Measurements from ENCODE around the gene EDRF1. TPM values are rescaled to one million over a fixed set of nuclear protein-coding genes. Genes with fewer than 3 reads are reported as not detected.

The EDRF1 gene
- total and polyA plus RNA-seq, 2 of the 4 experiments (the other 2 are of a cell fraction): 17.0 to 24.9 TPM

DNA sequence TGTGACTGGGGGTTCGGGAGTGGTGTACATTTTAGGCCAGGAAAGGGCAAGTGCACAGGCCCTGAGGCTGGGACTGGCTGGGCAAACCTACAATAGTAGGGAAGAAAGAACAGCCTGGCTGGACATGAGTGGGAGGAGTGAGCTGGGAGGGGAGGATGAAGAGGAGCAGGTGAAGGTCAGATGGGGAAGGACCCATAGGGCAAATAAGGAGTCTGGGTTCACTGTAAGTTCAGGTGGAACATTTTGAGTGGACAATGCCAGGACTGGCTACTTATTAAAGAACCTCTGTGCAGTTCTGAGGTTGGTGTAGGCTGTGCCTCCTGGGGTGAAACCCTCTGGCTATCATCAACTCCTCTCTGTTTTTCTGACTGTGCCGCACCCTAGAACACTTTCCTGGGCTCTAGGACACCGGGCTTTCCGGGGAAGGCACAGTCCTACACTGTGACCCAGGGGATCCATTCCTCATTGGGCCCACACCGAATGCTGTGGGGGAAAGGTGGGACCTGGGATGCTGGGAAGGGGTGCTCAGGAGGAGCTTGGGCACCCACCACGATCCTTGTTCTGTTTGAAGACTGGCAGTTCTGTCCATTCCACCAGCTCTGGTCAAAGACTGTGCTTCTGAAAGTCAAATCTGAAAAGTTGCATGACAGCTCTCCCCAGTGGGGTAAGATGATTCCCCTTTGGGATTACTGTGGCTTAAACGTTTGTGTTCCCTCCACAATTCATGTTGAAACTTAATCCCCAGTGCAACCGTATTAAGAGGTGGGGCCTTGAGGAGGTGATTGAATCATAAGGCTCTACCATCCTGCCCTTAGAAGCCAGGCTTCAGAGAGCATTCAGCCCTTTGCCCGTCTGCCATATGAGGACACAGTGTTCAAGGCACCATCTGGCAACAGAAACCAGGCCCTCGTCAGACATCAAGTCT is 60.2 kb downstream of the EDRF1 start:
- Histone ChIP-seq H3K9me1 (ENCODE audit: insufficient read depth, low read length) (no peaks in the 10 kb centered on the region), H2BK15ac (ENCODE audit: low read depth, low read length) (no peak overlapping the region), H2AFZ (replicated peaks; ENCODE audit: low read length, poor library complexity) (no peak overlapping the region), H3K27ac (ENCODE audit: insufficient read depth, low read length) (no peak overlapping the region), H2AK9ac (replicated peaks; ENCODE audit: low read depth, low read length, poor library complexity) (no peak overlapping the region), H3K27me3 (ENCODE audit: control insufficient read depth, insufficient read depth, low read length) (peaks cover 3% of the 10 kb centered on the region; the same call in 1 of the 2 replicates), H3K4me1 (ENCODE audit: control insufficient read depth, insufficient read depth, low read length) (no peaks in the 10 kb centered on the region), H3K18ac (ENCODE audit: low read depth, low read length) (no peak overlapping the region), H3K56ac (ENCODE audit: extremely low read depth, insufficient read depth, low read length) (no peak overlapping the region), H4K20me1 (ENCODE audit: insufficient read depth, low read length) (no peaks in the 10 kb centered on the region), H3K36me3 (ENCODE audit: control insufficient read depth, insufficient read depth, low read length) (no peaks in the 10 kb centered on the region), H3K4me3 (ENCODE audit: insufficient read depth, low read depth, low read length) (no peak overlapping the region), H3K79me1 (ENCODE audit: low read depth in 1 of 2, low read length in 2 of 2) (no peaks in the 10 kb centered on the region), H2BK20ac (ENCODE audit: low read depth, low read length) (no peak overlapping the region), H2AK5ac (ENCODE audit: low read depth, low read length) (no peak overlapping the region), H4K91ac (ENCODE audit: insufficient read depth, low read depth, low read length) (no peak overlapping the region), H3K9ac (ENCODE audit: low read depth, low read length) (no peak overlapping the region), H3K23ac (ENCODE audit: low read depth, low read length) (no peak overlapping the region), H2BK120ac (ENCODE audit: low read depth, low read length) (no peak overlapping the region), H3K9me3 (ENCODE audit: control insufficient read depth, insufficient read depth, low read length) (no peaks in the 10 kb centered on the region), H2BK5ac (ENCODE audit: low read depth, low read length, poor library complexity, severe bottlenecking) (no peak overlapping the region), H3K14ac (replicated peaks; ENCODE audit: low read depth, low read length) (no peak overlapping the region), H3K4ac (ENCODE audit: low read depth, low read length) (no peak overlapping the region), H3K4me2 (ENCODE audit: low read depth, low read length) (no peak overlapping the region), H4K5ac (ENCODE audit: low read depth, low read length) (no peak overlapping the region), H4K8ac (ENCODE audit: low read depth in 2 of 2, low read length in 2 of 2) (no peak overlapping the region)
- intact Hi-C loops (cut with micrococcal nuclease): no loop called here
- dilution Hi-C loops (cut with HindIII; ENCODE audit: low sequenced_read_pairs, unreplicated experiment): no loop called here
- 20% methylated on average over 1 of the region's 10 CpGs; no CpG with 5 or more reads in 1 of the 2 experiments for WGBS, 2 experiments (ENCODE audit: extremely low coverage in 2 of 2, insufficient read length in 1 of 2)
- ChIA-PET POLR2A (ENCODE audit: unreplicated experiment) (no interaction called here), CTCF (no interaction called here)
- DNase-seq (no peak), ATAC-seq (ENCODE audit: low read depth) (no peak)
- TF ChIP-seq, protein P1, sequence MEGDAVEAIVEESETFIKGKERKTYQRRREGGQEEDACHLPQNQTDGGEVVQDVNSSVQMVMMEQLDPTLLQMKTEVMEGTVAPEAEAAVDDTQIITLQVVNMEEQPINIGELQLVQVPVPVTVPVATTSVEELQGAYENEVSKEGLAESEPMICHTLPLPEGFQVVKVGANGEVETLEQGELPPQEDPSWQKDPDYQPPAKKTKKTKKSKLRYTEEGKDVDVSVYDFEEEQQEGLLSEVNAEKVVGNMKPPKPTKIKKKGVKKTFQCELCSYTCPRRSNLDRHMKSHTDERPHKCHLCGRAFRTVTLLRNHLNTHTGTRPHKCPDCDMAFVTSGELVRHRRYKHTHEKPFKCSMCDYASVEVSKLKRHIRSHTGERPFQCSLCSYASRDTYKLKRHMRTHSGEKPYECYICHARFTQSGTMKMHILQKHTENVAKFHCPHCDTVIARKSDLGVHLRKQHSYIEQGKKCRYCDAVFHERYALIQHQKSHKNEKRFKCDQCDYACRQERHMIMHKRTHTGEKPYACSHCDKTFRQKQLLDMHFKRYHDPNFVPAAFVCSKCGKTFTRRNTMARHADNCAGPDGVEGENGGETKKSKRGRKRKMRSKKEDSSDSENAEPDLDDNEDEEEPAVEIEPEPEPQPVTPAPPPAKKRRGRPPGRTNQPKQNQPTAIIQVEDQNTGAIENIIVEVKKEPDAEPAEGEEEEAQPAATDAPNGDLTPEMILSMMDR (conservative IDR thresholded peaks at IDR 0.05; ENCODE audit: low read depth, low read length): no peak
- TF ChIP-seq, protein P2, sequence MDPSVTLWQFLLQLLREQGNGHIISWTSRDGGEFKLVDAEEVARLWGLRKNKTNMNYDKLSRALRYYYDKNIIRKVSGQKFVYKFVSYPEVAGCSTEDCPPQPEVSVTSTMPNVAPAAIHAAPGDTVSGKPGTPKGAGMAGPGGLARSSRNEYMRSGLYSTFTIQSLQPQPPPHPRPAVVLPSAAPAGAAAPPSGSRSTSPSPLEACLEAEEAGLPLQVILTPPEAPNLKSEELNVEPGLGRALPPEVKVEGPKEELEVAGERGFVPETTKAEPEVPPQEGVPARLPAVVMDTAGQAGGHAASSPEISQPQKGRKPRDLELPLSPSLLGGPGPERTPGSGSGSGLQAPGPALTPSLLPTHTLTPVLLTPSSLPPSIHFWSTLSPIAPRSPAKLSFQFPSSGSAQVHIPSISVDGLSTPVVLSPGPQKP (IDR thresholded peaks at IDR 0.05; ENCODE audit: borderline replicate concordance, low read depth, low read length): no peak
- no peak for TF ChIP-seq NFE2L2 (IDR thresholded peaks at IDR 0.05; ENCODE audit: low read depth, low read length)
- TF ChIP-seq FOS (IDR thresholded peaks at IDR 0.05; ENCODE audit: low read depth, low read length): no peak
- TF ChIP-seq RCOR1 (IDR thresholded peaks at IDR 0.05; ENCODE audit: insufficient replicate concordance, low read length): no peak
- no peak for TF ChIP-seq MAFK (IDR thresholded peaks at IDR 0.05; ENCODE audit: low read depth, low read length)
- no peak for TF ChIP-seq POLR2A (IDR thresholded peaks at IDR 0.05; ENCODE audit: low read depth, low read length)
- TF ChIP-seq BHLHE40 (IDR thresholded peaks at IDR 0.05; ENCODE audit: low read depth, low read length): no peak
- TF ChIP-seq MXI1 (IDR thresholded peaks at IDR 0.05; ENCODE audit: borderline replicate concordance, low read depth, low read length): no peak
- TF ChIP-seq CHD1 (IDR thresholded peaks at IDR 0.05; ENCODE audit: low read depth, low read length): no peak
- no peak for TF ChIP-seq RAD21 (IDR thresholded peaks at IDR 0.05; ENCODE audit: low read length)
- TF ChIP-seq, protein P3, sequence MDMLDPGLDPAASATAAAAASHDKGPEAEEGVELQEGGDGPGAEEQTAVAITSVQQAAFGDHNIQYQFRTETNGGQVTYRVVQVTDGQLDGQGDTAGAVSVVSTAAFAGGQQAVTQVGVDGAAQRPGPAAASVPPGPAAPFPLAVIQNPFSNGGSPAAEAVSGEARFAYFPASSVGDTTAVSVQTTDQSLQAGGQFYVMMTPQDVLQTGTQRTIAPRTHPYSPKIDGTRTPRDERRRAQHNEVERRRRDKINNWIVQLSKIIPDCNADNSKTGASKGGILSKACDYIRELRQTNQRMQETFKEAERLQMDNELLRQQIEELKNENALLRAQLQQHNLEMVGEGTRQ (IDR thresholded peaks at IDR 0.05; ENCODE audit: low read depth, low read length): no peak
- no peak for TF ChIP-seq MAZ (IDR thresholded peaks at IDR 0.05; ENCODE audit: borderline replicate concordance, low read depth, low read length)
- no peak for TF ChIP-seq RFX5 (IDR thresholded peaks at IDR 0.05; ENCODE audit: low read depth, low read length)
- TF ChIP-seq CEBPB (IDR thresholded peaks at IDR 0.05; ENCODE audit: low read depth, low read length): no peak
- in situ Hi-C loops (cut with MboI; ENCODE audit: low sequenced_read_pairs): no loop called here
- no TSS peak for BruUV-seq (replicated peaks)

Measured in IMR-90 (cell line).